Measurements from ENCODE around the gene SORCS2.
A peak's percentile ranks its signal among the peaks of the same experiment; 100 is the strongest.

Gene SORCS2

DNA sequence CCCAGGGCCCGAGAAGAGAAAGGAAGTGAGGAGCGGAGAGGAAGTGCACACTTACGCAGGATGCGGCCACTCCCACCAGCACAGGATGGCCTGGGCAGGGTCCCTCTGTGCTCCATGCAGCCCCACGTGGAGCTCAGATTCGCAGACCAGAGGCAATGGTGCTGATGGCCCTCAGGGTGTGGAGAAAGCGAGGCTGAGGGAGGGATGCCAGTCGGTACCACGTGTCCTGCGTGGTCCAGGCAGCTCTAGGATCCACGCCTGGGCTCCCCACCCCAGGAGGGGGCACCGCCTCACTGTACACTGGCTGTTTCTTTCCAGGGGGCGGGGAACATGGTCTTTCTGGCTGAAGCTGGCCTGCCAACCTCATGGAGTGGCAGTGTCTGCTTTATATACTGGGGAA lies 505.5 kb downstream of the SORCS2 start:
- DNase-seq (ENCODE audit: low read depth, low spot score) = no peak
- TF ChIP-seq, protein P1, sequence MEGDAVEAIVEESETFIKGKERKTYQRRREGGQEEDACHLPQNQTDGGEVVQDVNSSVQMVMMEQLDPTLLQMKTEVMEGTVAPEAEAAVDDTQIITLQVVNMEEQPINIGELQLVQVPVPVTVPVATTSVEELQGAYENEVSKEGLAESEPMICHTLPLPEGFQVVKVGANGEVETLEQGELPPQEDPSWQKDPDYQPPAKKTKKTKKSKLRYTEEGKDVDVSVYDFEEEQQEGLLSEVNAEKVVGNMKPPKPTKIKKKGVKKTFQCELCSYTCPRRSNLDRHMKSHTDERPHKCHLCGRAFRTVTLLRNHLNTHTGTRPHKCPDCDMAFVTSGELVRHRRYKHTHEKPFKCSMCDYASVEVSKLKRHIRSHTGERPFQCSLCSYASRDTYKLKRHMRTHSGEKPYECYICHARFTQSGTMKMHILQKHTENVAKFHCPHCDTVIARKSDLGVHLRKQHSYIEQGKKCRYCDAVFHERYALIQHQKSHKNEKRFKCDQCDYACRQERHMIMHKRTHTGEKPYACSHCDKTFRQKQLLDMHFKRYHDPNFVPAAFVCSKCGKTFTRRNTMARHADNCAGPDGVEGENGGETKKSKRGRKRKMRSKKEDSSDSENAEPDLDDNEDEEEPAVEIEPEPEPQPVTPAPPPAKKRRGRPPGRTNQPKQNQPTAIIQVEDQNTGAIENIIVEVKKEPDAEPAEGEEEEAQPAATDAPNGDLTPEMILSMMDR (IDR thresholded peaks at IDR 0.05; ENCODE audit: insufficient read depth, low read length, missing control alignments) = no peak
- no peak overlapping the region for H3K4me3 ChIP-seq (ENCODE audit: low read depth, low read length)
- POLR2A ChIA-PET = no interaction called here
- CTCF ChIA-PET = interaction anchor here (2.9 kb wide), 1 partner anchor 22 kb away, joined by 13 read pairs; no protein-coding TSS in a partner anchor

DNA sequence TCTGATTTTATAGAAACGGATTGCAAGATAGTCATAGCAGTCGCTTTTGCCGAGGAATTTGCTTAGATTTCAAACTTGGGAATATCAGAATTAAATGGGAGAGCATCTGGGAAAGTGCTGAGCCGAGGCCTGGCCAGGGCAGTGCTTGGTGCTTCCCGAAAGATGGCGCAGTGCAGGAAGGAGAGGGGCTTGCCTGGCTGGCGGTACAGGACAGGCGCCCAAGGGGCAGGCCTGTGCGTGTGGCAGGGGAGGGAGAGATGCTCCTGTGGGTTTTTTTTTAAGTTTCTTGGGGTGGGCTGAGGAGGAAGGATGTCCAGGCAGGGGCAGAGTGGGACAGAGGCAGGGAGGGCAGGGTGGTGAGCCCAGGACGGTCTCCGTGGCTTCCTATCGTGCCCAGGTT lies 506.2 kb downstream of the SORCS2 start:
- ChIA-PET POLR2A (no interaction called here), CTCF (interaction anchor here (1.4 to 2.9 kb wide), 2 partner anchors 10 to 21 kb away, joined by 3 to 13 read pairs; no protein-coding TSS in a partner anchor)
- DNase-seq (ENCODE audit: low read depth, low spot score) = no peak
- H3K4me3 ChIP-seq (ENCODE audit: low read depth, low read length) = no peak overlapping the region
- TF ChIP-seq, protein P1 (IDR thresholded peaks at IDR 0.05; ENCODE audit: insufficient read depth, low read length, missing control alignments) = peak; percentile 10

DNA sequence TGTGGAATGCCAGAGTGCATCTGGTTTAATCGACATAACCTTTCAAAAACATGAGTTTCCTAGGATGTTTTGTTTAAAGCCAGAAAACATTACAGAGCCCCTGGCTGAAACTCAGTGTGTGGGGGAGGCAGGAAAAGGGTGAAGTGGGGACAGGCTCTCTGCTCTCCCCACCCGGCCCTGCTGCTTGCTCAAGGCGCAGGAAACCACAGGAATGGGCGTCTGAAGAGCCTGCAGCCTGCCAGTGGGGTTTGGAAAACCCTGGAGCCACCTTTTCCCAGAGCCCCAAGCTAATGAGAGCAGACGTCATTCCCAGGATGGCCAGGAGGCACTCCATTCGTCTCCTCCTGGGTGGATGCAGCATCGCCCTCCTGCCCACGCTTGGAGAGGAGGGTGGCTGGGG lies 506.7 kb downstream of the SORCS2 start:
- ChIA-PET CTCF (interaction anchor here (1.4 to 2.9 kb wide), 2 partner anchors 10 to 21 kb away, joined by 3 to 13 read pairs; no protein-coding TSS in a partner anchor), POLR2A (no interaction called here)
- H3K4me3 ChIP-seq (ENCODE audit: low read depth, low read length) = no peak overlapping the region
- DNase-seq (ENCODE audit: low read depth, low spot score) = peak; percentile 70
- TF ChIP-seq, protein P1 (IDR thresholded peaks at IDR 0.05; ENCODE audit: insufficient read depth, low read length, missing control alignments) = no peak

DNA sequence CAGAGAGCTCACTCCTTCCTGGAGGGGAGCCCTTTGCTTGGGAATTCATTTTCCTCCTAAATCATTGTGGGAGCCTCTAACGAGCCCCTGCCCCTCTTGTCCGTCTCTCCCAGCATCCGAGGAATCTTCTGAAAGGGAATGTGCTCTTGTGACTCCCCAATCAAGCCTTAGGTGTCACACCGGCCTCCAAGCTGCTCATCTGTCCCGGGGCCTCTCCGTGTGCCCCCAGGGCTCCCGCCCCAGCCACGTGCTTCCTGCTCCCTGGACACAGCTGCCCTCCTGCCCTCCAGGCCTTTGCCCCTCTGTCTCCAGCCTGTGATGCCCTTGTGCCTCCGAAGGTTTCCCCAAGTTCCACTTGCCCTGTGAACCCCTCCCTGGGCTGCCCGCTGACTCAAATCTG lies 507.5 kb downstream of the SORCS2 start:
- ChIA-PET CTCF (interaction anchor here (1.4 to 2.9 kb wide), 2 partner anchors 11 to 20 kb away, joined by 3 to 13 read pairs; no protein-coding TSS in a partner anchor), POLR2A (no interaction called here)
- TF ChIP-seq, protein P1 (IDR thresholded peaks at IDR 0.05; ENCODE audit: insufficient read depth, low read length, missing control alignments) = no peak
- no peak for DNase-seq (ENCODE audit: low read depth, low spot score)
- H3K4me3 ChIP-seq (ENCODE audit: low read depth, low read length) = no peak overlapping the region

DNA sequence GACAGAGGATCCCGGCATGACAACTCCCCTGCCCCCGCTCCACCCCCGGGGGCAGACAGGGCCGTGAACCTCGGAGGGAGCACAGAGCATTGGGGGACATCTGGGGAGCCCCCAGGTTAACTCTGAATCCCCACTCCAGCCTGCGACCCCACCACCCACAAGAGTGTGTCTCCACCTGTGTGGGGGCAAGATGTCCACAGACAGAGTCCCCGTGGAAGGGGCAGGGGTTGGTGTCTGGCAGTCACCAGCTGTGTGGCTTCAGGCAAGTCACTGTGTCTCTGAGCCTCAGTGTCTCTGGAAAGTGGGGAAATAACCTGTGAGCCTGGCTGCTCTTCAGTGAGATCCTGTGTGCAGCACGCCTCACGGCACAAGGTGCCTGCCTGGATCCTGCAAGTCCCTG lies 508.3 kb downstream of the SORCS2 start:
- CTCF ChIA-PET = interaction anchor here (2.9 kb wide), 1 partner anchor 19 kb away, joined by 13 read pairs; no protein-coding TSS in a partner anchor
- TF ChIP-seq, protein P1 (IDR thresholded peaks at IDR 0.05; ENCODE audit: insufficient read depth, low read length, missing control alignments) = no peak
- no peak for DNase-seq (ENCODE audit: low read depth, low spot score)
- H3K4me3 ChIP-seq (ENCODE audit: low read depth, low read length) = no peak overlapping the region
- POLR2A ChIA-PET = no interaction called here

DNA sequence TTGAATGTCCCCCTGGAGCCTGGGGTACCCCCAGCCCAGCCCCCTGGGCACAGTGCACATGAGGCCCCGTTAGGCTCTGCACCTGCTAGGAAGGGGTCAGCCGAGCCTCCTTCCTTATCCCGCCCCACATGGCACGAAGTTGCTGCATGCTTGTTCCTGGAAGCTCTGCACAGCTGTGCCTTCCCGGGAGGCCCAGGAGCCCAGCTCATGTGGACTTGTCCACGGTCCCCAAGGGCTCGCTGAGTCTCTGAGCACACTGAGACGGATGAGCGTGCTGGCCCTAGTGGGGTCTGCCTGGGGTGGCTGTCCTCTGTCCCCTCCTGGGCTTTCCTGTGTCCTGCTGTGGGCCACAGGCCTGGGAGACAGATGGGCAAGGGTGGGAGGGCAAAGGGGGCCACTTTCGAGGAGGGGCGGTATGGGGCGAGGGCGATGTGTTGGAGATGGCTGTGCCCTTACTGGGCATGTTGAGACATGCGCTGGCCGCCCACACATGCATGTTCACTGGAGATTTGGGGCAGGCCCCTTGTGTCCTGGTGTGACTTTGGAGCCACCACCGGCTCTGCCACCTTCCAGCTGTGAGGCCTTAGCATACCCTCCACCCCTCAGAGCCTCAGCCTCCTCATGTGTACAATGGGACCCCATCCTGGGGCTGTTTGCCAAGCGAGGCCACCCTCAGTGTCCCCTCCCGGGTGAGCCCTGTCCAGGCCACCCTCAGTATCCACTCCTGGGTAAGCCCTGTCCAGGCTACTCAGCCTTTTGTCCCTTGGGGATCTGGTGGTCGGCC lies 509.7 kb downstream of the SORCS2 start:
- ChIA-PET POLR2A (no interaction called here), CTCF (interaction anchor here (1.0 to 2.1 kb wide), 2 partner anchors 13 to 18 kb away, joined by 3 to 12 read pairs; no protein-coding TSS in a partner anchor)
- H3K4me3 ChIP-seq (ENCODE audit: low read depth, low read length) = no peak overlapping the region
- no peak for DNase-seq (ENCODE audit: low read depth, low spot score)
- TF ChIP-seq, protein P1 (IDR thresholded peaks at IDR 0.05; ENCODE audit: insufficient read depth, low read length, missing control alignments) = no peak
